NCI-H2081 (cell line): ENCODE measurements around the gene HS3ST3A1.

Experiments used
- DNase-seq, 2 experiments: peaks; one replicate each; lab custom pipeline; 2025; lab: John Stamatoyannopoulos, UW

Gene HS3ST3A1

GRCh38 chr17:13601776-13602551 lies at the start of gene HS3ST3A1:
Gene HS3ST3A1, minus strand, starts transcription at chr17:13601929. Its CDS starts 800 bp downstream, at chr17:13601129.
- DNase-seq, result no peak

GRCh38 chr17:13650096-13650675 lies 48.5 kb upstream of the HS3ST3A1 start:
- DNase-seq, result no peak

GRCh38 chr17:13647543-13648021 lies 45.9 kb upstream of the HS3ST3A1 start:
- DNase-seq, result no peak

- no peak for DNase-seq
Observed at GRCh38 chr17:13646969-13647542, 45.3 kb upstream of the HS3ST3A1 start.

GRCh38 chr17:13646411-13646810 lies 44.7 kb upstream of the HS3ST3A1 start:
- no peak for DNase-seq

- no peak for DNase-seq
Observed at GRCh38 chr17:13643180-13643579, 41.5 kb upstream of the HS3ST3A1 start.

GRCh38 chr17:13642188-13642587 lies 40.5 kb upstream of the HS3ST3A1 start:
- no peak for DNase-seq

GRCh38 chr17:13640551-13640950 lies 38.8 kb upstream of the HS3ST3A1 start:
- DNase-seq, result no peak

GRCh38 chr17:13638855-13639458 lies 37.2 kb upstream of the HS3ST3A1 start:
- no peak for DNase-seq

- DNase-seq, result no peak
Observed at GRCh38 chr17:13636951-13637350, 35.2 kb upstream of the HS3ST3A1 start.

- DNase-seq, result no peak
Observed at GRCh38 chr17:13635951-13636350, 34.2 kb upstream of the HS3ST3A1 start.

GRCh38 chr17:13634021-13634420 lies 32.3 kb upstream of the HS3ST3A1 start:
- no peak for DNase-seq

GRCh38 chr17:13631529-13631928 lies 29.8 kb upstream of the HS3ST3A1 start:
- DNase-seq, result no peak

GRCh38 chr17:13626703-13627102 lies 25.0 kb upstream of the HS3ST3A1 start:
- DNase-seq, result no peak

- no peak for DNase-seq
Observed at GRCh38 chr17:13619462-13619861, 17.7 kb upstream of the HS3ST3A1 start.

- DNase-seq, result no peak
Observed at GRCh38 chr17:13616031-13616430, 14.3 kb upstream of the HS3ST3A1 start.

- no peak for DNase-seq
Observed at GRCh38 chr17:13609941-13610340, 8.2 kb upstream of the HS3ST3A1 start.

- no peak for DNase-seq
Observed at GRCh38 chr17:13601322-13601775, 380 bp downstream of the HS3ST3A1 start.

GRCh38 chr17:13600475-13601321 lies 1.0 kb downstream of the HS3ST3A1 start:
- DNase-seq, result no peak

GRCh38 chr17:13599864-13600263 lies 1.9 kb downstream of the HS3ST3A1 start:
- DNase-seq, result no peak

- no peak for DNase-seq
Observed at GRCh38 chr17:13599168-13599577, 2.6 kb downstream of the HS3ST3A1 start.
